Stimulated activated CD8-positive, alpha-beta memory T cell treated with anti-CD3 and anti-CD28 coated beads, Interleukin-7, amount 100 ng/mL, for 48 hours (primary cell): ENCODE results near the gene TLNRD1.
A peak's percentile ranks its signal among the peaks of the same experiment; 100 is the strongest.
"Not testable (repeated sequence)": the region's sequence is repeated elsewhere in the genome, so short reads cannot be mapped to it uniquely, and the experiment has no call there.

Source experiments
- DNase-seq, 2 donors: peaks; one replicate each; pipeline ENCODE4 v3.0.0-alpha.2; 2020; ENCODE audit warnings: low read depth in 1 of 2; ENCODE audit errors: extremely low read depth in 1 of 2

Gene TLNRD1

DNA sequence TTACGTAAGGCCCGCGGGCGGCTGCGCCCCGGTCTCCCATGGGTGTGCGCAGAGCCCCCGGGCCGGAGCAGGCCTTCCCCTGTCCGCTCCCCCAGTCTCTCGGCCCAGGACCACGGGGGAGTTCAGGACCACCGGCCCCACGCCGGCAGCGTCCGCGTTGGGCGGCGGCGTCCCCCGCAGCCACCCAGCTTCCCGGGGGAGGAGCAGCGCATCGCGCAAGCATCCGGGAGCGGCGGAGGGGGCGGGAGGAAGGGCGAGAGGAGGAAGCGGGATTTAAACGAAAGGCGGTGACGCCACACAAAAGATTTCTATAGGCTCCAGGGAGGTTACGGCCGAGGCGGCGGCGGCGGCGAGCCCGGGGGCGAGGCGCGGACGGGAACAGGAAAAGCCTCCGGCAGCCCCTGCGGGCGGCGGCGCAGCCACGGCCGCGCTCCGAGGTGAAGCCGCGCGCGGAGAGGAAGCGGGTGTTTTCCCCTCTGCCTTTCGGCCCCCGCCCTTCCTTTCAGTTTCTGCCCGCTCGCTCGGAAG lies at the start of gene TLNRD1:
TSS of gene TLNRD1 (plus strand) at position 300 of the 528 bp plus-strand sequence. CDS start 1,349 bp downstream, outside the sequence.
- peak; percentile 81 to 82 for DNase-seq

GRCh38 chr15:80951941-80952340 lies 48.8 kb upstream of the TLNRD1 start:
- no peak for DNase-seq

DNA sequence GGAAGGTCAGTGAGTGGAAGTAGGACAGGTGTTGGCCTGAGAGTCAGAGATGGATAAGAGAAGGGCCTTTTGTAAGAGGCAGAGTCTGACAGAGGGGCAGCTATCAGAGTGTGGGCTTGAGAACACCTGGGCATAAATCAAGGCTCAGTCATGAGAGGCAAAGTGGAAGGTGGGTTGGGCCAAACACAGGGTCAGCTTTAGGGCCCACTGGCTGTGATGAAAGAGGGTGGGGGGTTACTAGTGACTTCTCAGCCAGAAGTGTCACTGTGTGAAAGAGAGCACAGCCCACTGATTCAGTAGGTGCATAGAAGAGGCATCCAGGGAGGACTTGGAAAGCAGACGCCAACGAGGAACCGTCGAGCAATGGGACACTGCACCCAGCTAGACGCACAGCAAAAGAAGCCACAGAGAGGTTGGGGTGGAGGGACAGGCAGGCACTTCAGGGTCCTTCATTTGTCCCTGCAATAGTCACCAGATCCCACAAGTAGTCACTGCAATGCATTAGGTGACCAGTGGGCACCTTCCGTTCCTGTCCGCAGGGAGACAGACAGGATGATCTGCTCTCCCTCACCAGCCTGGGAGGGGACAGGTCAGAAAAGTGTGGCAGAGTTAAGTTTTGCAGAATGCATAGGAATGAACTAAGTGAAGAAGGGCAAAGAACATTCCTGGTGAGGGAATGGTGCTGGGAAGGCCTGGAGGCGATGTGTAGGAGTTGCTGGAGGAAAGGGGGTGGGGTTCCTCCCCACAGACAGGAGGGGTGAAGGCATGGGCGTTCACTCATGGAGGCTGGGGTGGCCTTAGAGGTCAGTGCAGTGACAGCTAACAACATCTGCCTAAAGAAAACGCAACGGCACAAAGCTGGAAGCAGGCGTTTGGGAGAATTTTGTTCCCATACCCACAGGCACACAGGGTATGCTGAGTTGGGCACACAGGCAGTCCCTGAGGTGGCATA lies 47.4 kb upstream of the TLNRD1 start:
- no peak for DNase-seq

DNA sequence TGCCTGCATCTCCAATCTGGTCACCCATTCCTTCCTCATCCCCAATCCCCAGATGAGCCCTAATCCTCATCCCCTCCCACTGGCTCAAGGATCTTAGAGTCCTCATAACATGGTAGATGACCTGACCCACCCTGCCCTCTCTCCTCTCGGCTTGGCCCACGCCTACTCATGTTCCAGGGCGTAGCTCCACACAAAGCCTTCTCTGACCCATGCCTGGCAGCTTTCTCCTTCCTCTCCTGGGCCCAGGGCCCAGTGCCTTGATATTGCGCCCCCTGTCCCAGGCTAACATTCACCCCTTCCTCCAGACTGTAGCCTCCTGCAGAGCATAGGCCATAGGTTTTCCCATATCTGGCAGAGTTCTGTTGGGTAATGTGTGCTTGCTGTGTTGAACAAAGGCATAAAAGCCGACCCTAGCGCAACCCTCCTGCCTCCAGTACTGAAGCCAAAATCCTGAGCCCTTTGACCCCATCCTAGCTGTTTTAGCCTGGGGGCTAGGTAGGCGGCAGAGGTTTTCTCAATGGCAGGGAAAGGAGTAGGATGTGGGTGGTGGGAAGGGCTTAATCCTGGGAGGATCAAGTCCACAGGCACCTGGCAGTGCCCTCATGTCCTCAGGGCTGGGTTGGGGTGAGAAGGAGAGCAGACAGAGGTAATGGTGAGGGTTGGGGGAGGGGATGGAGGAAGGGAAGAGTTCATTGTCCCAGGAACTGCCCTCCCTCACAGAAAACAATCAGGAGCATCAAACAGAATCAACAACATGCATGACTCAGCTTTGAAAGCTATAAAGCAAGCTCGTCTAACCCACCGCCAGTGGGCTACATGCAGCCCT lies 46.6 kb upstream of the TLNRD1 start:
- DNase-seq = no peak

DNA sequence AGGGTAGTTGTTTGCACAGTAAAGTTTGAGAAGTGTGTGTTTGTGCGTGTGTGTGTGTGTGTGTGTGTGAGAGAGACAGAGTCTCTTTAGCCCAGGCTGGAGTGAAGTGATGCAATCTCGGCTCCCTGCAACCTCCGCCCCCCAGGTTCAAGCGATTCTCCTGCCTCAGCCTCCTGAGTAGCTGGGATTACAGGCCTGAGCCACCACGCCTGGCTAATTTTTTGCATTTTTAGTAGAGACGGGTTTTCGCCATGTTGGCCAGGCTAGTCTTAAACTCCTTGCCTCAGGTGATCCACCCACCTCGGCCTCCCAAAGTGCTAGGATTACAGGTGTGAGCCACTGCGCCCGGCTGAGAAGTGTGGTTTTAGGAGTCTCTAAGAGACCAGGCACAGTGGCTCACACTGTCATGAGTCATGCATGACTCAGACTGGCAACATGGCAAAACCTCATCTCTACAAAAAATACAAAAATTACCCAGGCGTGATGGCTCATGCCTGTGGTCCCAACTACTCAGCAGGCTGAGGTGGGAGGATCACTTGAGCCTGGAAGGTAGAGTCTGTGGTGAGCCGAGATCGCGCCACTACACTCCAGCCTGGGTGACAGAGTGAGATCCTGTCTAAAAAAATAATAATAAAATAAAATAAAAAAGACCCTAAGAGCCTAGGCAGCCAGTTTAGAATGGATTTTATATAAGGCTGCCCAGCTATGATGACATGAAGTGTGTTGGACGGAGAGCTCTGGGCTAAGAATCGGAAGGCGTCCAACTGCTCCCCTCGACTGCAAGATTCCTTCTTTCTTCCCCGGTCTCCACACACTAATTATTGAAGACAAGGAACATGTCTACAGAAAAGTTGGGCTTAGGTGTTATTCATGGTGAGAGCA lies 44.9 kb upstream of the TLNRD1 start:
- DNase-seq = peak; percentile 43 to 64

- DNase-seq = no peak
Observed at GRCh38 chr15:80957556-80957955, 43.2 kb upstream of the TLNRD1 start.

DNA sequence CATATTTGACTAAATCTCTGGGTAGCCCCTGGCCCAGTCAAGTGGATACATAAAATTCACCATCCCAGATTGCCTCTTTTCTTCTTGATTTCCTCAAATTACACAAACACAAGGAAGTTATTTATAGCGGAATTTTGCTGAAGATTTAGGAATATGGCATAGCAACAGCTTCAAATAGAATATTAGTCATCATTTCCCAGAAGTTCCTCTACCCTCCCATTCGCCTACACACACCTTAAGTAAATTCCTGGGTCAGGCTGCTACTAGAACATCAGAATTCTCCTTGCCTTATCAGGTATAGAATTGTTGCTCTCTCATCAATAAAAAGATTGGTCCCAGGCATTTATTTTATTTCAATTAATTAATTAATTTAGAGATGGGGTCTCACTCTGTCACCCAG lies 42.7 kb upstream of the TLNRD1 start:
- DNase-seq = no peak

GRCh38 chr15:80958818-80959495 lies 41.8 kb upstream of the TLNRD1 start:
- DNase-seq = no peak

DNA sequence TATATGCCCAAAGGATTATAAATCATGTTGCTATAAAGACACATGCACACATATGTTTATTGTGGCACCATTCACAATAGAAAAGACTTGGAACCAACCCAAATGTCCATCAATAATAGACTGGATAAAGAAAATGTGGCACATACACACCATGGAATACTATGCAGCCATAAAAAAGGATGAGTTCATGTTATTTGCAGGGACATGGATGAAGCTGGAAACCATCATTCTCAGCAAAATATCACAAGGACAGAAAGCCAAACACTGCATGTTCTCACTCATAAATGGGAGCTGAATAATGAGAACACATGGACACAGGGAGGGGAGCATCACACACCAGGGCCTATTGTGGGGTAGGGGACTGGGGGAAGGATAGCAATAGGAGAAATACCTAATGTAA lies 35.3 kb upstream of the TLNRD1 start:
- not testable (repeated sequence) for DNase-seq

GRCh38 chr15:80966431-80967197 lies 34.1 kb upstream of the TLNRD1 start:
- DNase-seq = no peak

GRCh38 chr15:80967451-80967850 lies 33.3 kb upstream of the TLNRD1 start:
- no peak for DNase-seq

DNA sequence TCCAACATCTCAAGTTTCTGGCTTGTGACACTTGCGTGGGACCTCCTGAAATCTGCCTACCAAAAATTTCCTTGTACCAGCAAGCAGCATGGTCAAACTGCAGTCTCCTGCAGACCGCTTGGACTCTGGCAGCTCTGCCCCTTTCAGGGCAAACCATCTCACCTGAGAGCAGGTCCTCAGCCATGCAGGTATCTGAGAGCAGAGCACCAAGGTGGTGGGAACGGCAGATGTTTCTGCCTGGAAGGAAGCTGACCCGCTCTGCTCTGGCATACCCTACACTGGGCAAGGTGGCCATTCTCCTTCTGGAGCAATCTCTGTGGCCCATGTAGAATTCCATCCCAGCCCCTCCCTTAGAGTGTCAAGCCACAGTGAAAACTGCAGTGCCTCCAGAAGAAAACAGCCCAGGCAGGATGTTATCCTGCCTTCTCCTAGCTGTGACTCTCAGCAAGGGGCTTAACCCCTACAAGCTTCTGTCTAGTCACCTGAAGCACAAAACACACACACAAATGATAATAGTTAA lies 32.7 kb upstream of the TLNRD1 start:
- no peak for DNase-seq

- DNase-seq = no peak
Observed at GRCh38 chr15:80969316-80969715, 31.4 kb upstream of the TLNRD1 start.

DNA sequence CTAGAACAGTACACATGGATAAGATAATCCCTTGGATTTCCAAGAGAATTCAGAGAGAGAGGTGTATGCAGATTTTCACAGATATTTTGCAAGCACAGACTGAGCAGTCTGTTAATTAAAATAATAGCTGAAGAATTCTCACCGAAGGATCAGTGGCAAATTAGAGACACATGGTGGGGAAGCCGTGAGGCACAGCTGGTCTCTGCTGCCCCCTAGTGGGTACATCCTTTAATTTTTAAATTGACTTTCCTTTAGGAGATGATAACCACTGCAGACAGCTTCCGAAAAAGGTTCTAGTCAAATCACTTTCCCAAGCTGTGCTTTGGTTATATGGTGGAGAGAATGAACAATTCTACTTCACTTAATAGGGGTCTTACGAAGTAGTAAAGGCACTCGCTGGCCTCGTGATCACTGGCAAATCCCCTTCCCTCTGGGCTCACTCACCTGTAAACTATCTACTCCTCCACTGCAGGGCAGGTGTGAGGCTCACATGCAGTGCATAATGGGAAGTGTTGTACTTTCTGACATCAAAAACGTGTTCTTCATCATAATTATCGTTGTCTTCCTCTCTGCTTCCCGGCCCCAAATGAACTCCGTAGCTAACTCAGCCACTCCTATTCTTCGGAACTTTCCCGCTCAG lies 30.6 kb upstream of the TLNRD1 start:
- DNase-seq = peak in 1 of 2 donors; percentile 19

GRCh38 chr15:80970658-80971057 lies 30.1 kb upstream of the TLNRD1 start:
- DNase-seq = no peak

DNA sequence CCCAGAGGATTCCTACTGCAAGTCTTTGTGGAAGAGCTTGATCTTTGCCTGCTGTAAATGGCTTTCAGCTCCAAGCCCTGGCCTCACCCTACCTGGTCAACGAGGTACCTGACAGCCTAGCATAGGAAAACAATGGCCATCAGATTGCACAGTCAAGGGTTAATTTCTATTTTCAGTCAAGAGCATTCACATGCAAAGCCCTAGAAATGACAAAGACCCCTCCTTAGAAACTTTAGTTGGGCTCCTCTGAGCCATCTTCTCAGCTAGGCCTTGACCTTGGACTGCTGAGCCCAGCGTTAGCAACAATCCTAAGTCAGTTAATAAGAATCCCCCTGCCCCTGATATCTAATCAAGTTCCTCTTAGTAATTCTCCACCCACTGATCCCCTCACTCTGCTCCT lies 29.6 kb upstream of the TLNRD1 start:
- no peak for DNase-seq

DNA sequence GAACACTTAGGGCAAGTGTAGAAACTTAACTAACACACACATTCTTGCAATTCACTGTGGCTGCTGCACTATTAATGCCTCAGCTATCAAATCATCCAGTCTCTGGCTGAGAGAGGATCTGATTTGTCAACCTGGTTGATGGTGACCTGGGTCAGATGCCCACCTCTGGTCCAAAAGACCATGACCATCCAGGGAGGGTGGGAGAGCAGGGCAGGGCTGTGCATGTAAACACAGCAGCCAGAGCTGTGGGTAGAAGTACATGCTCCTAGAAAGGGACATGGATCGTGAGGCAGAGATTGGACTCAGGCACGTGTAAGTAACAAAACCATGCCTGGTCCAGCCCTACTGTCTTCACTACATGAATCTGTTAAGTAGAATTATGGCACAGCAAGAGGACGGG lies 28.4 kb upstream of the TLNRD1 start:
- no peak for DNase-seq

GRCh38 chr15:80974914-80975313 lies 25.8 kb upstream of the TLNRD1 start:
- DNase-seq = no peak
